GM21367 (cell line): ENCODE data around the gene IQCE.

Experiments
- ATAC-seq: cut with Tn5 transposase; IDR thresholded peaks from one replicate; pipeline ENCODE4 v1.9.1; 2021; ENCODE audit not compliant: unreplicated experiment

Gene IQCE

GRCh38 chr7:2644220-2644561, 85.4 kb downstream of the IQCE start:
- no peak for ATAC-seq

GRCh38 chr7:2644562-2645273, 85.9 kb downstream of the IQCE start:
- ATAC-seq: peak; percentile 13

GRCh38 chr7:2645274-2645868, 86.6 kb downstream of the IQCE start:
- ATAC-seq: peak; percentile 41

- ATAC-seq: no peak
These were observed 87.5 kb downstream of the IQCE start for GRCh38 chr7:2646336-2646679.

GRCh38 chr7:2646680-2647571, 88.1 kb downstream of the IQCE start:
- no peak for ATAC-seq

- no peak for ATAC-seq
These were observed 88.9 kb downstream of the IQCE start for GRCh38 chr7:2647594-2648172.

GRCh38 chr7:2649139-2649838, 90.5 kb downstream of the IQCE start:
- no peak for ATAC-seq

- ATAC-seq: no peak
These were observed 91.2 kb downstream of the IQCE start for GRCh38 chr7:2649991-2650390.

GRCh38 chr7:2650451-2650850, 91.7 kb downstream of the IQCE start:
- ATAC-seq: no peak

GRCh38 chr7:2651336-2651735, 92.6 kb downstream of the IQCE start:
- ATAC-seq: no peak

GRCh38 chr7:2651847-2652735, 93.3 kb downstream of the IQCE start:
- no peak for ATAC-seq

GRCh38 chr7:2652736-2653060, 93.9 kb downstream of the IQCE start:
- ATAC-seq: no peak

- no peak for ATAC-seq
These were observed 95.3 kb downstream of the IQCE start for GRCh38 chr7:2654059-2654458.

- no peak for ATAC-seq
These were observed 97.3 kb downstream of the IQCE start for GRCh38 chr7:2655870-2656614.

- no peak for ATAC-seq
These were observed 98.4 kb downstream of the IQCE start for GRCh38 chr7:2657208-2657607.

- ATAC-seq: no peak
These were observed 99.3 kb downstream of the IQCE start for GRCh38 chr7:2657920-2658671.

- no peak for ATAC-seq
These were observed 100.2 kb downstream of the IQCE start for GRCh38 chr7:2658941-2659340.

- no peak for ATAC-seq
These were observed 101.0 kb downstream of the IQCE start for GRCh38 chr7:2659556-2660358.
